ENCODE results near the gene ADAMTSL1.

Gene ADAMTSL1

GRCh38 chr9:18499980-18500379 is 26.0 kb downstream of the ADAMTSL1 start:
- H3K27ac ChIP-seq, result no peak overlapping the region
- DNase-seq (ENCODE audit: low spot score), result no peak
- ChIA-PET POLR2A (ENCODE audit: low non-redundant PET) (no interaction called here), CTCF (interaction anchor here (0.6 to 1.1 kb wide), 3 partner anchors 245 to 1497 kb away, joined by 3 read pairs; no protein-coding TSS in a partner anchor)
- TF ChIP-seq, protein P1, sequence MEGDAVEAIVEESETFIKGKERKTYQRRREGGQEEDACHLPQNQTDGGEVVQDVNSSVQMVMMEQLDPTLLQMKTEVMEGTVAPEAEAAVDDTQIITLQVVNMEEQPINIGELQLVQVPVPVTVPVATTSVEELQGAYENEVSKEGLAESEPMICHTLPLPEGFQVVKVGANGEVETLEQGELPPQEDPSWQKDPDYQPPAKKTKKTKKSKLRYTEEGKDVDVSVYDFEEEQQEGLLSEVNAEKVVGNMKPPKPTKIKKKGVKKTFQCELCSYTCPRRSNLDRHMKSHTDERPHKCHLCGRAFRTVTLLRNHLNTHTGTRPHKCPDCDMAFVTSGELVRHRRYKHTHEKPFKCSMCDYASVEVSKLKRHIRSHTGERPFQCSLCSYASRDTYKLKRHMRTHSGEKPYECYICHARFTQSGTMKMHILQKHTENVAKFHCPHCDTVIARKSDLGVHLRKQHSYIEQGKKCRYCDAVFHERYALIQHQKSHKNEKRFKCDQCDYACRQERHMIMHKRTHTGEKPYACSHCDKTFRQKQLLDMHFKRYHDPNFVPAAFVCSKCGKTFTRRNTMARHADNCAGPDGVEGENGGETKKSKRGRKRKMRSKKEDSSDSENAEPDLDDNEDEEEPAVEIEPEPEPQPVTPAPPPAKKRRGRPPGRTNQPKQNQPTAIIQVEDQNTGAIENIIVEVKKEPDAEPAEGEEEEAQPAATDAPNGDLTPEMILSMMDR (conservative IDR thresholded peaks at IDR 0.05; ENCODE audit: low read depth), result no peak

GRCh38 chr9:18500451-18500850 is 26.5 kb downstream of the ADAMTSL1 start:
- no peak overlapping the region for H3K27ac ChIP-seq
- POLR2A ChIA-PET (ENCODE audit: low non-redundant PET), result no interaction called here
- CTCF ChIA-PET, result interaction anchor here (0.6 to 1.1 kb wide), 2 partner anchors 245 to 1497 kb away, joined by 3 read pairs; no protein-coding TSS in a partner anchor
- no peak for DNase-seq (ENCODE audit: low spot score)
- TF ChIP-seq, protein P1 (conservative IDR thresholded peaks at IDR 0.05; ENCODE audit: low read depth), result no peak

- ChIA-PET CTCF (no interaction called here), POLR2A (ENCODE audit: low non-redundant PET) (no interaction called here)
- TF ChIP-seq, protein P1 (conservative IDR thresholded peaks at IDR 0.05; ENCODE audit: low read depth), result no peak
- no peak overlapping the region for H3K27ac ChIP-seq
- no peak for DNase-seq (ENCODE audit: low spot score)
Measured at GRCh38 chr9:18501949-18502348, 28.0 kb downstream of the ADAMTSL1 start.

GRCh38 chr9:18502546-18502945 is 28.6 kb downstream of the ADAMTSL1 start:
- POLR2A ChIA-PET (ENCODE audit: low non-redundant PET), result no interaction called here
- DNase-seq (ENCODE audit: low spot score), result no peak
- no peak overlapping the region for H3K27ac ChIP-seq
- TF ChIP-seq, protein P1 (conservative IDR thresholded peaks at IDR 0.05; ENCODE audit: low read depth), result no peak
- CTCF ChIA-PET, result no interaction called here

GRCh38 chr9:18504707-18505106 is 30.8 kb downstream of the ADAMTSL1 start:
- DNase-seq (ENCODE audit: low spot score), result no peak
- POLR2A ChIA-PET (ENCODE audit: low non-redundant PET), result no interaction called here
- TF ChIP-seq, protein P1 (conservative IDR thresholded peaks at IDR 0.05; ENCODE audit: low read depth), result no peak
- CTCF ChIA-PET, result interaction anchor here (0.5 kb wide), 1 partner anchor 142 kb away, joined by 3 read pairs; no protein-coding TSS in a partner anchor
- H3K27ac ChIP-seq, result no peak overlapping the region

- POLR2A ChIA-PET (ENCODE audit: low non-redundant PET), result no interaction called here
- CTCF ChIA-PET, result no interaction called here
- H3K27ac ChIP-seq, result no peak overlapping the region
- no peak for DNase-seq (ENCODE audit: low spot score)
- TF ChIP-seq, protein P1 (conservative IDR thresholded peaks at IDR 0.05; ENCODE audit: low read depth), result no peak
Measured at GRCh38 chr9:18507151-18507550, 33.2 kb downstream of the ADAMTSL1 start.

GRCh38 chr9:18516514-18516913 is 42.6 kb downstream of the ADAMTSL1 start:
- no peak for DNase-seq (ENCODE audit: low spot score)
- TF ChIP-seq, protein P1 (conservative IDR thresholded peaks at IDR 0.05; ENCODE audit: low read depth), result no peak
- CTCF ChIA-PET, result no interaction called here
- POLR2A ChIA-PET (ENCODE audit: low non-redundant PET), result no interaction called here
- H3K27ac ChIP-seq, result no peak overlapping the region

All from RWPE1 (cell line).